Keratinocyte (primary cell): ENCODE results near the gene CD46. TPM values are rescaled to one million over a fixed set of nuclear protein-coding genes. Genes with fewer than 3 reads are reported as not detected.

ENCODE experiments used
- DNase-seq: peaks from one replicate; pipeline ENCODE4 v3.0.0-alpha.2; 2011; ENCODE audit warnings: low read depth, missing footprints, low spot score
- FAIRE-seq: peaks from 2 replicates; lab custom pipeline; 2011; peaks lifted over from hg19 to GRCh38; lab: Jason Lieb, UNC
- H2AFZ ChIP-seq: 2 replicates; pipeline ENCODE4 v1.6.0; 2012; ENCODE audit warnings: low read length, control low read depth, inconsistent platforms; ENCODE audit not compliant: control insufficient read depth
- H3K27ac ChIP-seq: 2 replicates; pipeline ENCODE4 v1.5.1; 2011; ENCODE audit warnings: low read length; ENCODE audit not compliant: control insufficient read depth, insufficient read depth
- H3K27me3 ChIP-seq: 3 replicates; pipeline ENCODE4 v1.6.0; 2011; ENCODE audit warnings: low read length; ENCODE audit not compliant: control insufficient read depth, insufficient read depth; ENCODE audit errors: extremely low read depth
- H3K36me3 ChIP-seq, 2 experiments: 2 replicates in 1 of 2; 3 replicates in 1 of 2; pipeline ENCODE4 v1.5.1; 2011; ENCODE audit warnings: low read length in 2 of 2, mild to moderate bottlenecking in 1 of 2; ENCODE audit not compliant: control insufficient read depth in 2 of 2, insufficient read depth in 2 of 2; ENCODE audit errors: extremely low read depth in 1 of 2
- H3K4me1 ChIP-seq: 3 replicates; pipeline ENCODE4 v1.5.1; 2011; ENCODE audit warnings: low read length; ENCODE audit not compliant: control insufficient read depth, insufficient read depth; ENCODE audit errors: extremely low read depth
- H3K4me2 ChIP-seq: 3 replicates; pipeline ENCODE4 v1.6.0; 2011; ENCODE audit warnings: low read depth, low read length; ENCODE audit not compliant: control insufficient read depth, insufficient read depth; ENCODE audit errors: extremely low read depth
- H3K4me3 ChIP-seq, 3 experiments: fragments of 200-600 bp in 1 of 3; sonication (generic) in 1 of 3; 2 replicates in 2 of 3; 3 replicates in 1 of 3; pipeline ENCODE4 v1.5.1; 2011 to 2016; ENCODE audit warnings: low read length in 3 of 3, mild to moderate bottlenecking in 3 of 3, control low read depth in 2 of 3, inconsistent platforms in 1 of 3, low read depth in 1 of 3, mixed read lengths in 1 of 3, mixed run types in 1 of 3, moderate library complexity in 1 of 3; ENCODE audit not compliant: control insufficient read depth in 2 of 3, insufficient read depth in 2 of 3; ENCODE audit errors: extremely low read depth in 1 of 3
- H3K79me2 ChIP-seq: 2 replicates; pipeline ENCODE4 v1.6.0; 2012; ENCODE audit warnings: low read length; ENCODE audit not compliant: control insufficient read depth, insufficient read depth
- H3K9ac ChIP-seq: 3 replicates; pipeline ENCODE4 v1.6.0; 2011; ENCODE audit warnings: low read length; ENCODE audit not compliant: control insufficient read depth, insufficient read depth; ENCODE audit errors: extremely low read depth
- H3K9me1 ChIP-seq: 3 replicates; pipeline ENCODE4 v1.6.0; 2011; ENCODE audit warnings: low read length; ENCODE audit not compliant: control insufficient read depth, insufficient read depth; ENCODE audit errors: extremely low read depth
- H3K9me3 ChIP-seq: 2 replicates; pipeline ENCODE4 v1.5.1; 2012; ENCODE audit warnings: low read depth, low read length; ENCODE audit not compliant: control insufficient read depth
- H4K20me1 ChIP-seq: 3 replicates; pipeline ENCODE4 v1.6.0; 2011; ENCODE audit warnings: low read length; ENCODE audit not compliant: control insufficient read depth, insufficient read depth; ENCODE audit errors: extremely low read depth
- EZH2 ChIP-seq: IDR thresholded peaks from one replicate; pipeline ENCODE4 v1.6.1; 2012; ENCODE audit warnings: inconsistent platforms, mild to moderate bottlenecking, low read length, moderate library complexity
- dilution Hi-C: fragments of 300-500 bp; cut with MboI; formaldehyde crosslinking; loops from one replicate; pipeline ENCODE4 v1.7.0; 2020; ENCODE audit warnings: low sequenced_read_pairs; ENCODE audit not compliant: extremely low pct_ligation_motif_present
- polyA plus RNA-seq, 5 experiments: library from polyadenylated mRNA; depleted of rRNA in 3 of 5; stranded (reverse) in 3 of 5; stranded (forward) in 1 of 5; unstranded in 1 of 5; fragments of >200 nt; gene quantifications; 1 replicate in 1 of 5; 2 replicates in 3 of 5; 3 replicates in 1 of 5; pipeline versions ENCODE4 v1.2.1 to v1.2.3, GENCODE V29; 2011 to 2012; ENCODE audit warnings: missing spikeins in 2 of 5, low read depth in 1 of 5, low replicate concordance in 1 of 5
- TF ChIP-seq, protein P1 (sequence below), 3 experiments: IDR thresholded peaks in 1 of 3; conservative IDR thresholded peaks in 1 of 3; optimal IDR thresholded peaks in 1 of 3; 2 replicates in 2 of 3; 3 replicates in 1 of 3; pipeline versions ENCODE3 to v1.5.1; 2011; ENCODE audit warnings: low read length in 3 of 3, mild to moderate bottlenecking in 3 of 3, moderate library complexity in 2 of 3, control low read depth in 1 of 3, inconsistent platforms in 1 of 3; ENCODE audit not compliant: insufficient read depth in 2 of 3; ENCODE audit errors: extremely low read depth in 1 of 3

CD46 gene
- polyA plus RNA-seq, 1 donor (not counting 4 experiments of a cell fraction or from before 2014, with no cell fraction given) = 298 TPM

DNA sequence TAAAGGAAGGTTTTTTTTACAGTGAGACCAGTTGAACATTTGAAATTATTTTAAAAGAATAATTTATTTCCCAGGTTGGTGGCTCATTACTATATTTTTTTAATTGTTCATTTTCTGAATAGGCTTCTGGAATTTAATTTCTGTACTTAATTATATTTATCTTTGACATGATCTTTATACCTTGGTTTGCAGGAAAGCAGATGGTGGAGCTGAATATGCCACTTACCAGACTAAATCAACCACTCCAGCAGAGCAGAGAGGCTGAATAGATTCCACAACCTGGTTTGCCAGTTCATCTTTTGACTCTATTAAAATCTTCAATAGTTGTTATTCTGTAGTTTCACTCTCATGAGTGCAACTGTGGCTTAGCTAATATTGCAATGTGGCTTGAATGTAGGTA lies 41.5 kb downstream of the CD46 start:
- peaks cover 9 to 20% of the 10 kb centered on the region in 2 experiments for H3K36me3 ChIP-seq
- no peaks in the 10 kb centered on the region for H3K9me3 ChIP-seq

DNA sequence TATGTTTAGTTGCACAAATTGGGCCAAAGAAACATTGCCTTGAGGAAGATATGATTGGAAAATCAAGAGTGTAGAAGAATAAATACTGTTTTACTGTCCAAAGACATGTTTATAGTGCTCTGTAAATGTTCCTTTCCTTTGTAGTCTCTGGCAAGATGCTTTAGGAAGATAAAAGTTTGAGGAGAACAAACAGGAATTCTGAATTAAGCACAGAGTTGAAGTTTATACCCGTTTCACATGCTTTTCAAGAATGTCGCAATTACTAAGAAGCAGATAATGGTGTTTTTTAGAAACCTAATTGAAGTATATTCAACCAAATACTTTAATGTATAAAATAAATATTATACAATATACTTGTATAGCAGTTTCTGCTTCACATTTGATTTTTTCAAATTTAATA lies 43.0 kb downstream of the CD46 start:
- Histone ChIP-seq H3K9ac (no peak overlapping the region), H3K9me3 (no peaks in the 10 kb centered on the region), H3K79me2 (no peaks in the 10 kb centered on the region), H3K9me1 (no peaks in the 10 kb centered on the region), H3K27me3 (no peaks in the 10 kb centered on the region), H3K4me2 (no peak overlapping the region), H4K20me1 (no peaks in the 10 kb centered on the region), H3K27ac (no peak overlapping the region), H3K36me3 (peaks cover 9 to 20% of the 10 kb centered on the region in 2 experiments), H3K4me1 (peaks cover 8% of the 10 kb centered on the region), H3K4me3 (no peak overlapping the region), H2AFZ (no peak overlapping the region)
- FAIRE-seq (no peak), DNase-seq (no peak)
- dilution Hi-C loops = no loop called here
- TF ChIP-seq, protein P1, sequence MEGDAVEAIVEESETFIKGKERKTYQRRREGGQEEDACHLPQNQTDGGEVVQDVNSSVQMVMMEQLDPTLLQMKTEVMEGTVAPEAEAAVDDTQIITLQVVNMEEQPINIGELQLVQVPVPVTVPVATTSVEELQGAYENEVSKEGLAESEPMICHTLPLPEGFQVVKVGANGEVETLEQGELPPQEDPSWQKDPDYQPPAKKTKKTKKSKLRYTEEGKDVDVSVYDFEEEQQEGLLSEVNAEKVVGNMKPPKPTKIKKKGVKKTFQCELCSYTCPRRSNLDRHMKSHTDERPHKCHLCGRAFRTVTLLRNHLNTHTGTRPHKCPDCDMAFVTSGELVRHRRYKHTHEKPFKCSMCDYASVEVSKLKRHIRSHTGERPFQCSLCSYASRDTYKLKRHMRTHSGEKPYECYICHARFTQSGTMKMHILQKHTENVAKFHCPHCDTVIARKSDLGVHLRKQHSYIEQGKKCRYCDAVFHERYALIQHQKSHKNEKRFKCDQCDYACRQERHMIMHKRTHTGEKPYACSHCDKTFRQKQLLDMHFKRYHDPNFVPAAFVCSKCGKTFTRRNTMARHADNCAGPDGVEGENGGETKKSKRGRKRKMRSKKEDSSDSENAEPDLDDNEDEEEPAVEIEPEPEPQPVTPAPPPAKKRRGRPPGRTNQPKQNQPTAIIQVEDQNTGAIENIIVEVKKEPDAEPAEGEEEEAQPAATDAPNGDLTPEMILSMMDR (optimal IDR thresholded peaks at IDR 0.05 in 1 of 3, IDR thresholded peaks at IDR 0.05 in 1 of 3, conservative IDR thresholded peaks at IDR 0.05 in 1 of 3; ENCODE audit: extremely low read depth in 1 of 3, insufficient read depth in 2 of 3, low read length in 3 of 3) = no peak
- no peak for TF ChIP-seq EZH2

More for the DNA sequence above, 41.5 kb downstream of the CD46 start:
- no peaks in the 10 kb centered on the region for H3K9me1 ChIP-seq
- H2AFZ ChIP-seq = no peak overlapping the region
- no peak for TF ChIP-seq EZH2
- TF ChIP-seq, protein P1 (optimal IDR thresholded peaks at IDR 0.05 in 1 of 3, IDR thresholded peaks at IDR 0.05 in 1 of 3, conservative IDR thresholded peaks at IDR 0.05 in 1 of 3; ENCODE audit: extremely low read depth in 1 of 3, insufficient read depth in 2 of 3, low read length in 3 of 3) = no peak
- H3K9ac ChIP-seq = no peak overlapping the region
- H3K79me2 ChIP-seq = no peaks in the 10 kb centered on the region
- FAIRE-seq = no peak
- H3K4me3 ChIP-seq = no peak overlapping the region
- no peaks in the 10 kb centered on the region for H4K20me1 ChIP-seq
- no peak for DNase-seq
- peaks cover 20% of the 10 kb centered on the region for H3K4me1 ChIP-seq
- no peaks in the 10 kb centered on the region for H3K27me3 ChIP-seq
- H3K4me2 ChIP-seq = no peak overlapping the region
- dilution Hi-C loops = no loop called here
- no peak overlapping the region for H3K27ac ChIP-seq
